GM23248 (cell line): ENCODE data around the gene PGLYRP3.

Source experiments
- EZH2 ChIP-seq: fragments of 200-600 bp; sonication (generic); IDR thresholded peaks from 2 replicates; pipeline ENCODE4 v1.6.1; 2018; ENCODE audit warnings: antibody characterized with exemption, mild to moderate bottlenecking; ENCODE audit not compliant: insufficient read depth, poor library complexity, severe bottlenecking
- EZH2phosphoT487 ChIP-seq: fragments of 200-600 bp; sonication (generic); IDR thresholded peaks from 2 replicates; pipeline ENCODE4 v1.6.1; 2018; ENCODE audit warnings: antibody characterized with exemption, moderate library complexity, mild to moderate bottlenecking, low read depth; ENCODE audit not compliant: insufficient read depth

DNA sequence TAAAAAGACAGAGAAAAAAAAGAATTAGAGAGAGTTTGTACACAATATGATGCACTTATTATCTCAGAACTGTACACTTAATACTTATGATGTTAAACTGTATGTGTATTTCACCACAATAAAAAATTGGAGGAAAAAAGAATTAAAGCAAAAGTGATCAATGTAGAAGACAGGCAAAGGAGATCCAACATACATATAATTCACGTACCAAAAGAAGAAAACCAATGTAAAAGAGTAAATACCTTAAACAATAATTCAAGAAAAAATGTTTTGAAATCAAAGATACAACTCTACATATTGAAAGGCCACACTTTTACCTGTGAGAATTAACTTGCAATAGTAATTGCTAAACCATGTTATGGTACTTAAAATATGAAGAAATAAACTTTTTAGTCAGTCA lies 9.8 kb upstream of the PGLYRP3 start:
- TF ChIP-seq EZH2 (no peak), EZH2phosphoT487 (no peak)
